HepG2 (cell line): ENCODE results near the gene CD40.

Experiments used
- CEBPB ChIP-seq: IDR thresholded peaks from 2 replicates; pipeline ENCODE4 v1.6.1; 2011; ENCODE audit warnings: low read depth, low read length, improper control_type of control experiment, borderline replicate concordance
- EED ChIP-seq: sonication (generic); formaldehyde crosslinking; IDR thresholded peaks from 2 replicates; pipeline ENCODE4 v1.5.0; 2020; ENCODE audit warnings: mild to moderate bottlenecking, missing genetic modification reagents
- ELF1 ChIP-seq: sonication (generic); formaldehyde crosslinking; IDR thresholded peaks from 2 replicates; pipeline ENCODE4 v1.4.0; 2020; ENCODE audit warnings: missing genetic modification reagents
- GPN1 ChIP-seq: sonication (generic); formaldehyde crosslinking; IDR thresholded peaks from 2 replicates; pipeline ENCODE4 v1.5.1; 2020; ENCODE audit warnings: missing genetic modification reagents, borderline replicate concordance
- NFATC3 ChIP-seq: sonication (generic); formaldehyde crosslinking; IDR thresholded peaks from 2 replicates; pipeline ENCODE4 v1.5.1; 2020; ENCODE audit warnings: mild to moderate bottlenecking, missing genetic modification reagents
- POLR2A ChIP-seq, 2 experiments: IDR thresholded peaks; 2 replicates each; pipeline ENCODE4 v1.6.1; 2011; ENCODE audit warnings: low read depth in 2 of 2, low read length in 2 of 2, mild to moderate bottlenecking in 1 of 2, moderate library complexity in 1 of 2; ENCODE audit not compliant: insufficient read depth in 1 of 2
- TCF7L2 ChIP-seq: IDR thresholded peaks from 2 replicates; pipeline ENCODE4 v1.6.1; 2011; ENCODE audit warnings: mild to moderate bottlenecking, low read depth, low read length, moderate library complexity
- TRIM24 ChIP-seq: sonication (generic); formaldehyde crosslinking; IDR thresholded peaks from 2 replicates; pipeline ENCODE4 v1.8.0; 2022; ENCODE audit warnings: mild to moderate bottlenecking, missing genetic modification reagents
- YEATS4 ChIP-seq: sonication (generic); formaldehyde crosslinking; IDR thresholded peaks from 2 replicates; pipeline ENCODE4 v1.4.0; 2020; ENCODE audit warnings: missing genetic modification reagents, borderline replicate concordance
- ZC3H4 ChIP-seq: sonication (generic); formaldehyde crosslinking; IDR thresholded peaks from 2 replicates; pipeline ENCODE4 v1.4.0; 2020; ENCODE audit warnings: missing genetic modification reagents, borderline replicate concordance
- ZMAT3 ChIP-seq: sonication (generic); formaldehyde crosslinking; conservative IDR thresholded peaks from 2 replicates; pipeline ENCODE4 v1.7.0; 2021; ENCODE audit warnings: missing genetic modification reagents
- ZSCAN30 ChIP-seq: sonication (generic); formaldehyde crosslinking; IDR thresholded peaks from 2 replicates; pipeline ENCODE4 v1.5.0; 2020; ENCODE audit warnings: mild to moderate bottlenecking, missing genetic modification reagents
- TF ChIP-seq, protein P1 (sequence below): sonication (generic); formaldehyde crosslinking; IDR thresholded peaks from 2 replicates; pipeline ENCODE4 v1.8.1; 2023; ENCODE audit warnings: mild to moderate bottlenecking, moderate library complexity, missing genetic modification reagents
- TF ChIP-seq, protein P2 (sequence below): sonication (generic); formaldehyde crosslinking; IDR thresholded peaks from 2 replicates; pipeline ENCODE4 v1.5.0; 2020; ENCODE audit warnings: mild to moderate bottlenecking, missing genetic modification reagents, moderate library complexity

DNA sequence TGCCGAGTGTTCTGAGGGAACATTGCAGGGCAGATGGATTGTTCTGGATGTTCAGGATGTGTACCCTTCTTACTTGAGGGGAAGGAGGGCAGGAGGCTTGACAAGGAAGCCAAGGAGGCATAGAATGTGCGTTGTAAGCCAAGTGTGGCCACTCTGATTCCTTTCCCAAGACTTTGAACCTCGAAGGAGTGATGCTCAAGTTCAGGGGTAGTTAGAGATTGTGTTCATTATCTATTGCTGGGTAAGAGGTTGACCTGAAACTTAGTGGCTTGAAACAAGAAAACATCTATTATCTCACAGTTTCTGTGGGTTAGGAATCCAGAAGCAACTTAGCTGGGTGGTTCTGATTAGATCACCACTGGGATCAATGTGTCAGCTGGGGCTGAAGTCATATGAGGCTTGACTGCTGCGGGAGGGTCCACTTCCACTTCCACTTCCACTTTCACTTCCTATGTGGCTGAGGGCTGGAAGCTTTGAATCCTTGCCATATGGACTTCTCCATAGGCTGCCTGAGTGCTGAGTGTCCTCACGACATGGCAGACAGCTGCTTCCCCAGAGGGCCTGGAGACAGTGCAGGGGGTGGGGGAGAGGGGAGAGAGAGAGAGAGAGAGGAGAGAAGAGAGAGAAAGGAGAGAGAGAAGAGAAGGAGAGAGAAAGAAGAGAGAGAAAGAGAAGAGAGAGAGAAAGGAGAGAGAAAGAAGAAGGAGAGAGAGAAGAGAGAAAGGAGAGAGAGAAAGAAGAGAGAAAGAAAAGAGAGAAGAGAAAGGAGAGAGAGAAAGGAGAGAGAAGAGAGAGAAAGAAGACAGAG is 6.9 kb upstream of the CD40 start:
- TF ChIP-seq TCF7L2 (no peak), ZMAT3 (no peak), EED (no peak), ELF1 (CRISPR knock-in tag) (no peak), NFATC3 (no peak), CEBPB (no peak), POLR2A (IDR thresholded peaks at IDR 0.05; ENCODE audit: insufficient read depth in 1 of 2, low read depth in 2 of 2, low read length in 2 of 2) (no peak), TRIM24 (CRISPR knock-in tag) (no peak), YEATS4 (CRISPR knock-in tag) (no peak), GPN1 (CRISPR knock-in tag) (no peak), ZC3H4 (CRISPR knock-in tag) (no peak), ZSCAN30 (CRISPR knock-in tag) (no peak)
- TF ChIP-seq, protein P1, sequence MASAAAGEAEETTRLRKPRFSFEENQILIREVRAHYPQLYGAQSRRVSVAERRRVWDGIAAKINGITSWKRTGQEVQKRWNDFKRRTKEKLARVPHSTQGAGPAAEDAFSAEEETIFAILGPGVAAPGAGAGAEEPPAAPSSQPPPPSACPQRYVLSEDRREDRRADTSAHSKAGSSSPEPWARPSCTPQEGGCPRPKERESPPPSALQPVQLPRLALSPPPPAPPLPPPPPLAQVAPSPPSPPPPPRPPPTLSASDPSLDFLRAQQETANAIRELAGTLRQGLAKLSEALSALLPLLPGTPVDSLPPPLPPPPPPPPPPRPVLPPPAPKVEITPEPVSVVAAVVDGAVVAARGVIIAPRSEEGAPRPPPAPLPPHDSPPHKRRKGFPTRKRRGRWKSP (CRISPR knock-in tag): no peak
- TF ChIP-seq, protein P2, sequence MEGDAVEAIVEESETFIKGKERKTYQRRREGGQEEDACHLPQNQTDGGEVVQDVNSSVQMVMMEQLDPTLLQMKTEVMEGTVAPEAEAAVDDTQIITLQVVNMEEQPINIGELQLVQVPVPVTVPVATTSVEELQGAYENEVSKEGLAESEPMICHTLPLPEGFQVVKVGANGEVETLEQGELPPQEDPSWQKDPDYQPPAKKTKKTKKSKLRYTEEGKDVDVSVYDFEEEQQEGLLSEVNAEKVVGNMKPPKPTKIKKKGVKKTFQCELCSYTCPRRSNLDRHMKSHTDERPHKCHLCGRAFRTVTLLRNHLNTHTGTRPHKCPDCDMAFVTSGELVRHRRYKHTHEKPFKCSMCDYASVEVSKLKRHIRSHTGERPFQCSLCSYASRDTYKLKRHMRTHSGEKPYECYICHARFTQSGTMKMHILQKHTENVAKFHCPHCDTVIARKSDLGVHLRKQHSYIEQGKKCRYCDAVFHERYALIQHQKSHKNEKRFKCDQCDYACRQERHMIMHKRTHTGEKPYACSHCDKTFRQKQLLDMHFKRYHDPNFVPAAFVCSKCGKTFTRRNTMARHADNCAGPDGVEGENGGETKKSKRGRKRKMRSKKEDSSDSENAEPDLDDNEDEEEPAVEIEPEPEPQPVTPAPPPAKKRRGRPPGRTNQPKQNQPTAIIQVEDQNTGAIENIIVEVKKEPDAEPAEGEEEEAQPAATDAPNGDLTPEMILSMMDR (CRISPR knock-in tag): no peak
